Measurements from ENCODE around the gene C6orf89.

- TF ChIP-seq RAD21 (IDR thresholded peaks at IDR 0.05 in 1 of 2, conservative IDR thresholded peaks at IDR 0.05 in 1 of 2; ENCODE audit: low read depth in 2 of 2, low read length in 2 of 2) = no peak
- TF ChIP-seq CTCF (IDR thresholded peaks at IDR 0.05; ENCODE audit: control extremely low read depth in 1 of 3, insufficient read depth in 1 of 3, low read depth in 1 of 3, low read length in 3 of 3) = no peak
- no peak for TF ChIP-seq EP300 (IDR thresholded peaks at IDR 0.05; ENCODE audit: borderline replicate concordance in 1 of 2, low read depth in 2 of 2, low read length in 2 of 2)
- no peak for TF ChIP-seq POLR2A (IDR thresholded peaks at IDR 0.05; ENCODE audit: control extremely low read depth in 1 of 2, low read depth in 2 of 2, low read length in 2 of 2)
- TF ChIP-seq HDAC6 (IDR thresholded peaks at IDR 0.05; ENCODE audit: low read depth, low read length) = no peak
- no peak for TF ChIP-seq TAF1 (IDR thresholded peaks at IDR 0.05; ENCODE audit: low read depth, low read length)
These were observed 84.5 kb downstream of the C6orf89 start for GRCh38 chr6:36969988-36970891.
